Stimulated activated effector memory CD8-positive, alpha-beta T cell treated with anti-CD3 and anti-CD28 coated beads, Interleukin-12 subunit alpha, Interleukin-12 subunit beta, amount 100 ng/mL, for 72 hours (primary cell): Measurements from ENCODE around the gene PPFIA1.
"Not testable (repeated sequence)": the region's sequence is repeated elsewhere in the genome, so short reads cannot be mapped to it uniquely, and the experiment has no call there.

Source experiments
- ATAC-seq: fragments of 150-1000 bp; cut with Tn5 transposase; 2 replicates; pipeline ENCODE4 v1.10.0; 2021
- DNase-seq, 2 donors: peaks; one replicate each; pipeline ENCODE4 v3.0.0; 2021 to 2022; ENCODE audit warnings: low spot score in 2 of 2
- H3K27ac Mint-ChIP-seq: one replicate; pipeline ENCODE4 v1.8.0; 2022; ENCODE audit warnings: mild to moderate bottlenecking, mixed read lengths
- H3K36me3 Mint-ChIP-seq: one replicate; pipeline ENCODE4 v1.8.0; 2022; ENCODE audit warnings: mild to moderate bottlenecking, mixed read lengths
- H3K4me1 Mint-ChIP-seq: one replicate; pipeline ENCODE4 v1.8.0; 2022; ENCODE audit warnings: mixed read lengths
- H3K4me3 Mint-ChIP-seq: one replicate; pipeline ENCODE4 v1.8.0; 2022; ENCODE audit warnings: mild to moderate bottlenecking, mixed read lengths
- H3K9me3 Mint-ChIP-seq: one replicate; pipeline ENCODE4 v1.8.0; 2022; ENCODE audit warnings: mixed read lengths

PPFIA1 gene

DNA sequence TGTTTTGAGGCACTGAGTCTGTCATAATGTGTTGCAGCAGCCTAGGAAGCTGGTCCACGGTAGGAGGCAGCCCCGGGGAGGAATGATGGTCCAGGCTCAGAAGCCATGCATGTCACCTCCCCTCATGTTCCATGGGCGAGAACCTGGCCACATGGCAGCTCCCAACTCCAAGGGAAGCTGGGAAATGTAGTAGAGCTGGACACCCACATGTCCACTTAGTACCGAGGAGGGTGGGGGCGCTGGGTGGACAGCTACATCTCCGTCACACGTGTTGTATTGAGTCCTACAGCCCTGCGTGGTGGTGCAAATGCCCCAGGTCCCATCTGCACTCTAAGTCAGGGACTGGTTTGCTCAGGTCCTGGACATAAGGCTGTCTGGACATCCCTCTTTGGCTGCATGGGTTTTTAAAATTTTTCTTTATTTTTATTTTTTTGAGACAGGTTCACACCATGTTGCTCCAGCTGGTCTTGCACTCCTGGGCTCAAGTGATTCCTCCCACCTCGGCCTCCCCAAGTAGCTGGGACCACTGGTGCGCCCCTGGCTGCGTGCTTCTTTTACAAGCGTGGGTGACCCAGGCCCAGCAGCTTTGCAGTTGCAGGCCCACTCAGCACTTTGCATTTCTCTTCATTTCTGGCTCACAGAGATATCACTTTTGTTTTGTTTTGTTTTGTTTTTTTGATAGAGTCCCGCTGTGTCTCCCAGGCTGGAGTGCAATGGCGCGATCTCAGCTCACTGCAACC lies 123.9 kb downstream of the PPFIA1 start:
- Mint-ChIP-seq H3K36me3 (no peaks in the 10 kb centered on the region), H3K9me3 (no peaks in the 10 kb centered on the region), H3K4me1 (peaks cover 15% of the 10 kb centered on the region), H3K4me3 (no peak overlapping the region), H3K27ac (no peak overlapping the region)
- ATAC-seq (no peak), DNase-seq (no peak)

DNA sequence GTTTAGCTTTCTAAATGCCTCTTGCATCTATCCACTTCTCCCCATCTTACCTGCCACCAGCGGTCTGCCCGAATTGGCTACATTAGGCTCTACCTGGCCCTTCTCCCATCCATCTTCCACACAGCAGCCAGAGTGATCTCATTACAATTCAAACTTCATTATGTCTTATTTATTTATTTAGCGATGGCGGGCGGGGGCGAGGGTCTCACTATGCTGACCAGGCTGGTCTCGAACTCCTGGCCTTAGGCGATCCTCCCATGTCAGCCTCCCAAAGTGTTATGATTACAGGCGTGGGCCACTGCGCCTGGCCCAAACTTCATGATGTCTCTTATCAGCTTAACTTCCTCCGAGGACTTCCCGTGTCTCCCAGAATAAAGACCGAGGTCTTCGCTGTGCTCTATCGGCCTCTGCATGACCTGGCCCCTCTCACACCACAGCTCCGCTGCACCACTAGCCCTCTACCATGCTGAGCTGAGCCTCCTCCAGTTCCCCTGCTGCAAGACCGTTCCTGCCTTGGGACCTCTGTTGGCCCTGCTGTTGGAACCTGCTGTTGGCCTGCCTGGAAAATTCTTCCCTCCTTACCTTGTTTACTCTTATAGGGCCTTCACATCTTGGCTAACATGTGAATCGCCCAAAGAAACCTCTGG lies 127.0 kb downstream of the PPFIA1 start:
- peaks cover 26% of the 10 kb centered on the region for H3K4me1 Mint-ChIP-seq
- peak overlapping the region; percentile 74 for H3K4me3 Mint-ChIP-seq
- peak overlapping the region; percentile 84 for H3K27ac Mint-ChIP-seq
- ATAC-seq = peak; percentile 11
- no peaks in the 10 kb centered on the region for H3K36me3 Mint-ChIP-seq
- peak in 1 of 2 donors; percentile 52 for DNase-seq
- H3K9me3 Mint-ChIP-seq = no peaks in the 10 kb centered on the region

DNA sequence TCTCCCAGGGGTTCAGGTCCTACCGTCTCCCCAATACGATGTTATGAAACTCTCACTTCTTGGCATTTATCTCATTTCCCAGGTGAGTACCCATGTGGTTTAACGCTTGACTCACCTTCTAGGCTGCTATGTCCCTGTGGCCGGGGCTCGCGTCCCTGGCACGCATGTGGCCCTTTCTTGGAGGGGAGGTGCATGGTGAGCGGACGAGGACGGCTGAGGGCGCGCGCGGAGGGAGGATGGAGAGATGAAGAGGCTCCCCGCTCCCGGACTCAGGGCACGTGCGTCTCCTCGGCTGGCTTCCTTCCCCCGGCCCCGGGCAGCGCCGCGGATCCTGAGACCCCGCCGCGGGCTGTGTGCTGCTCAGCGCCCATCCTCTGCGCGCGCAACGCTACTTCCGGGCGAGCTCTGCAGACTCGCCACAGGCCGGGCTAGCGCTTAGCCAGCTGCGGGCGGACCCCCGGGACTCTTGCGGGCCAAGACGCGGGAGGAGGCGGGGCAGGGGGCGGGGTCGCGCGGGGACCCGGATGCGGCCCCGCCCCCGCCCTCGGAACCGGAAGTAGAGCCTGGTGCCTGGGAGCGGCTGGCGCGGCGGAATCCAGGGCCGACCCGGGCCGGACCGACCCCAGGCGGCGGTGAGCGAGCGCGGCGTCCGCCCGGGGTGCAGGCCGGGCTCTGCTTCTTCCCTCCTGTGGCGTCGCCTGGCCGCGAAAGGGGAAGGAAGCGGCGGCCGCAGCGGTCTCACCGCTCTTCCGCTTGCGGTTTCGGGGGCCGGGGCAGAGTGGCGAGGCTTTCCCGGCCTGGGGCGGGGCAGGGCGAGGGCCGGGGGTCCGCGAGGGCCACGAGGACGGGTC lies 127.7 kb downstream of the PPFIA1 start, which contains the start of gene CTTN:
Gene CTTN (plus strand): TSS at position 547 of the 851 bp plus-strand sequence. CDS start 8,769 bp downstream, outside the sequence.
- peak; percentile 44 to 72 for DNase-seq
- Mint-ChIP-seq H3K9me3 (no peaks in the 10 kb centered on the region), H3K36me3 (no peaks in the 10 kb centered on the region), H3K4me3 (peak within 1 kb of the TSS; percentile 74), H3K27ac (peak within 1 kb of the TSS; percentile 84), H3K4me1 (peaks cover 31% of the 10 kb centered on the region)
- peak; percentile 76 for ATAC-seq

DNA sequence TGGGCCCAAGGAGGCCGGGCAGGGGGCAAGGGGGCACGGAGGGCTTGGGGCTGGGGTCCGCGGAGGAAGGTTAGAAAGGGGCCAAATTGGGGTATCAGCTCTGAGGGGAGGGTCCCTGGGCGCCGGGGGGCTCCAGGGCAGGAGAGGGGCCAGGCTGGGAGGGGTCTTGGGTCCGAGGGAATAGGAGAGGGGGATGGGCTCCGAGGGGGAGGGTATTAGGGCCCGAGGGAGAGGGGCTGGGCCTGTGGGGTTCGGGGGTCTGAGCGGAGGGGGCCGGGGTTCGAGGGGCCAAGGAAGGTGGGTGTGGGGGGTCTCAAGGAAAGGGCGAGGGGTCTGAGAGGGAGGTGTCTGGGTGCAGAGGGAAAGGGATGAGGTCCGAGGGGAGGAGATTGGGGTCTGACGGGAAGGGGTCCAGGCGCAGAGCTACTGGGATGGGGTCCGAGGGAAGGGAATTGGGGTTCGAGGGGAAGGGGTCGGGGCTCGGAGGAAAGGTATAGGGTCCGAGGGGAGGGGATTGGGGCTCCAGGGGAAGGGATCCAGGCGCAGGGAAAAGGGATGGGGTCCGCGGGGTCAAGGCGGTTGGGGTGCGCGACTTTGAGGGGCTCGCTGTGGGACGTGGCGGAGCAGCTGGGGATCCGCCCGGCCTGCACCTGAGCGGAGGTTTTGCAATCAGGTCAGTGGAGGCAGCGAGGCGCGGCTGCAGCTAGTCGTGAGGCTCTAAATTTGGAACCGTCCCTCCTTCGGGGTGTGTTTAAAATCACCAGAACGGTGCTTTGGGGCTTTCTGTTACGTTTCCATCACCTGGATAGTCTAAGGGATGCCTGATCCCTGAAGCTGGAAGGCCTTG lies 128.6 kb downstream of the PPFIA1 start:
- H3K27ac Mint-ChIP-seq = peak overlapping the region; percentile 56
- H3K9me3 Mint-ChIP-seq = no peaks in the 10 kb centered on the region
- H3K4me1 Mint-ChIP-seq = peaks cover 31% of the 10 kb centered on the region
- peak; percentile 12 for ATAC-seq
- H3K36me3 Mint-ChIP-seq = no peaks in the 10 kb centered on the region
- DNase-seq = no peak
- H3K4me3 Mint-ChIP-seq = peak overlapping the region; percentile 74

DNA sequence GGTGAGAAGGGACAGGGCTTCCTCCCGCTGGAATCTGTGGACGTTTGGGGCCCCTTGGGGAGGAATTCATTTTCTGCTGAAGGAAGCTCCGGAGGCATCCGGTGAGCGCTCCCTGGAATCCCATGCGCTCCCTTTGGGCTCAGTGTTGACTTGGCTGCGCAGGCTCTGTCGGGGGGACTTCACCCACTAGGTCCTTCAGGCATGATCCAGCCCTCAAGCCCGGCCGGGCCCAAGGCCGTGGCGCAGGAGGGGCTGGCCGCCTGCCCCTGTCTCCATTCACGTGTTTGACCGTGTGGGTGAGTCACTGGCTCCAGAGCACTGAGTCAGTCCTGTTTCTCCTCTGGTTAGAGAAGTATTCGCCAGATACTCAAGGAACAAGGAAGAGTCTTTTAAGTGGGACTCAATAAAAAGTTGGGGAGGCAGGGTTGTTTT lies 129.2 kb downstream of the PPFIA1 start:
- Mint-ChIP-seq H3K4me3 (peak overlapping the region; percentile 74), H3K4me1 (peaks cover 31% of the 10 kb centered on the region), H3K9me3 (no peaks in the 10 kb centered on the region), H3K27ac (peak overlapping the region; percentile 56), H3K36me3 (no peaks in the 10 kb centered on the region)
- ATAC-seq (peak; percentile 46), DNase-seq (no peak)

DNA sequence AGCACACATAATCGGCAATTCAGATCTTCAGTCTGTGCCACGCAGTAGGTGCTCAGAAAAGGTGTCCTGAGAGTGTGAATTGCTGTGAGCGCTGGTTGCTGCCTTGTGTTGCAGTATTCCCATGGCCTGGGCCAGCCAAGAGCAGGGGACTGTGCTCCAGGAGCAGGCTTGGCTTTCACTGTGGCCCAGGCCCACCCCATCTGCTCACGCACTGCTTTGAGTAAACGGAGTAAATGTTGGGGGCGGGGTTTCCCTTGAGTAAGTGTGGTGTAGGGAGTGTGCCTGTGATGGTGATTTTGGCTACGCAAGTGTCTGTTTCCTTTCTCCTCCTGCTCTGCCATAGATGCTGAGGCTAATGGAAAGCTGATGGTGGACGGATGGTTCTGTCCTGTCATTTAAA lies 130.2 kb downstream of the PPFIA1 start:
- DNase-seq (no peak), ATAC-seq (no peak)
- Mint-ChIP-seq H3K36me3 (no peaks in the 10 kb centered on the region), H3K4me1 (peaks cover 31% of the 10 kb centered on the region), H3K27ac (no peak overlapping the region), H3K4me3 (no peak overlapping the region), H3K9me3 (no peaks in the 10 kb centered on the region)

DNA sequence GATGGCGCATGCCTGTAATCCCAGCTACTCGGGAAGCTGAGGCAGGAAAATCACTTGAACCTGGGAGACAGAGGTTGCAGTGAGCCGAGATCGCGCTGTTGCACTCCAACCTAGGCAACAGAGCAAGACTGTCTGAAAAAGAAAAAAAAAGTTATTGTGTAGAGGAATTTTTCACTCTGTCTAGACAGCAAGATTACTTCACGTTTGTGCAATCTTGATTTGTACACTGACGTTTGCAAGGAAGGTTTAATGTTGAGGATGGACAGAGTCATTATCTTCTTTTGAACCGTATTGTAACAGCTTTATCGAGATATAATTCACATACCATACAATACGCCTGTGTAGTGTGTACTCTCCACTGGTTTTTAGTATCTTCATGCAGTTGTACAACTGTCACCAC lies 131.5 kb downstream of the PPFIA1 start:
- H3K9me3 Mint-ChIP-seq = no peaks in the 10 kb centered on the region
- DNase-seq (no peak), ATAC-seq (no peak)
- H3K4me3 Mint-ChIP-seq = no peak overlapping the region
- no peak overlapping the region for H3K27ac Mint-ChIP-seq
- H3K4me1 Mint-ChIP-seq = peaks cover 31% of the 10 kb centered on the region
- H3K36me3 Mint-ChIP-seq = no peaks in the 10 kb centered on the region

DNA sequence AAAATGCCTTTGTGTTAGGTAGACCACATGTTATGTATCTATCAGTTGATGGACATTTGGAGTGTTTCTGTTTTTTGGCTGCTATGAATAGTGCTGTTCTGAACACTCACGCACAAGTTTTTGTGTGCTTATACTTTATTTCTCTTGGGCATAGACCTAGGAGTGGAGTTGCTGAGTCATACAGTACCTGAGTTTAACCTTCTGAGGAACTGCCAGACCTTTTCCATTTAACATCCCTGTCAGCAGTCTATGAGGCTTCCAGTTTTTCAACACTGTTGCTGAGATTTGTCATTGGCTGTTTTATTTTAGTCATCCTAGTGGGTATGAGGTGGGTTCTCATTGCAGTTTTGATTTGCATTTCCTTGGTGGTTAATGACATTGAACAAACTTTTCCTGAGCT lies 132.2 kb downstream of the PPFIA1 start:
- H3K4me1 Mint-ChIP-seq = peaks cover 25% of the 10 kb centered on the region
- ATAC-seq (peak; percentile 38), DNase-seq (no peak)
- H3K4me3 Mint-ChIP-seq = no peak overlapping the region
- no peaks in the 10 kb centered on the region for H3K9me3 Mint-ChIP-seq
- no peaks in the 10 kb centered on the region for H3K36me3 Mint-ChIP-seq
- no peak overlapping the region for H3K27ac Mint-ChIP-seq

DNA sequence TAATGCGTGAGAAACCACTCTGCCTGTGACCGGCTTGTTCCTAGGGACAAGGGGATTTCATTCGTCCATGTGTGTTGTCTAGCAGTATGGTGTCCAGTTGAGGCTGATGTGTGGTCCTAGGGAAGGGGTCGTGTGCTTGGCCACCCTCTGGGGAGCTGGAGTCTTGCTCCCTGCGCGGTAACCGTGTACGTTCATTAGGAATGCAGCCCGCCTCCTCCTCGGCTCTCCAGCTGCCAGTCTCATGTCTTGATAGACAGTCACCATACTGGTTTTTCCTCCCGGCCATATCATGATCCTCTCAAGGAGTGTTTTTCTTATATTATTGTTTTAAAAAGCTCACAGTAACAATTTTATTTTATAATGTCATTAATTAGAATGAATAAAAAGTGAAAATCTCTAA lies 133.8 kb downstream of the PPFIA1 start:
- no peaks in the 10 kb centered on the region for H3K36me3 Mint-ChIP-seq
- H3K9me3 Mint-ChIP-seq = no peaks in the 10 kb centered on the region
- H3K4me1 Mint-ChIP-seq = peaks cover 18% of the 10 kb centered on the region
- no peak for DNase-seq
- no peak overlapping the region for H3K27ac Mint-ChIP-seq
- ATAC-seq = no peak
- H3K4me3 Mint-ChIP-seq = no peak overlapping the region

DNA sequence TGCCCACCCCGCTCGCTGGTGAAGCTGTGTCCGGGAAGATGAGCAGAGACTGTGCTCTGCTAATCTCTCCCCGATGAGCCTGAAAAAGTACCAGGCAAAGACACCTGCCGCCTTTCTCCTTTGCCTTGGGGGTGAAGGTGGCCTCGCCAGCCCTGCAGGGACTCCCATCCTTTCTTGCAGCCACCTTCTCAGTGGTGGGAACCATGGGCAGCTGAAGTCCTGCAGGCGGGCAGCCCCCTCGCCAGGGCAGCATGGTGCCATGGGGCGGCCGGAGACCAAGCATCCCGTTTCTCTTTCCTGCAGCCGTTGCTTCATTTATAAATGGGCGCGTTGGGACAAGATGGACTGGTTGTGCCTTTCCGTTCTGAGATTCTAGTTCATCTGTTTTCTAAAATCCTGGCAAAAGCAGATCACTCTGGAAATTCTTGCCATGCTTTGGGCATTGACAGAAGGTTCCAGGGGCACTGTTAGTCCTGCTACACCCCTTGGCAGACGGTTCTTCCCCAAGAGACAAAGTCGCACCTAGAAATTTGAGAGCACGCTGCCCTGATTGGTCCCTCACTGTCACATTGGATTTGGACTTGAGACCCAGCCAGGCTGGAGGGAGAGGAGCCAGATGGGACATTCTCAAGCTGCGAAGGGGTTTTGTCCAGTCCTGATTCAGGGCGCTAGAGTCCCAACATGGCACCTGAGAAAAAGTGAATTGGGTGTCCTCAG lies 135.3 kb downstream of the PPFIA1 start:
- Mint-ChIP-seq H3K4me3 (no peak overlapping the region), H3K9me3 (no peaks in the 10 kb centered on the region), H3K27ac (no peak overlapping the region), H3K36me3 (no peaks in the 10 kb centered on the region), H3K4me1 (peaks cover 9% of the 10 kb centered on the region)
- ATAC-seq (no peak), DNase-seq (no peak)

DNA sequence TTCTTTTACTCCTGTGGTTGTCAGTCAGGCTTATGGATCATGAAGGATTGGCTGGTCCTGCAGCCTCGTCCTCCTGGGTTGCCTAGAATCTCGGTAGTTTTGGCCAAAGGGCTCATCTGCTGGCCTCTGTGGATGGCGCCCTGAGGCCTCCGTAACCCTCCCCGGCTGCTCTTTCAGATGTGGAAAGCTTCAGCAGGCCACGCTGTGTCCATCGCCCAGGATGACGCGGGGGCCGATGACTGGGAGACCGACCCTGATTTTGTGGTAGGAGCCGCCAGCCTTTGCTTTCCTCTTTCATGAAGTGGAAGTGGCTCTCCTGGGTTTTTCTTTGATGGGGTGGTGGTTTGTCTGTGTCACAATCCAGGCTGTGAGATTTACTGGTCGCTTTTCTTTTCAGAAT lies 136.6 kb downstream of the PPFIA1 start:
- no peak for ATAC-seq
- no peak overlapping the region for H3K27ac Mint-ChIP-seq
- peaks cover 8% of the 10 kb centered on the region for H3K4me1 Mint-ChIP-seq
- H3K36me3 Mint-ChIP-seq = no peaks in the 10 kb centered on the region
- H3K9me3 Mint-ChIP-seq = no peaks in the 10 kb centered on the region
- H3K4me3 Mint-ChIP-seq = no peak overlapping the region
- DNase-seq = no peak

DNA sequence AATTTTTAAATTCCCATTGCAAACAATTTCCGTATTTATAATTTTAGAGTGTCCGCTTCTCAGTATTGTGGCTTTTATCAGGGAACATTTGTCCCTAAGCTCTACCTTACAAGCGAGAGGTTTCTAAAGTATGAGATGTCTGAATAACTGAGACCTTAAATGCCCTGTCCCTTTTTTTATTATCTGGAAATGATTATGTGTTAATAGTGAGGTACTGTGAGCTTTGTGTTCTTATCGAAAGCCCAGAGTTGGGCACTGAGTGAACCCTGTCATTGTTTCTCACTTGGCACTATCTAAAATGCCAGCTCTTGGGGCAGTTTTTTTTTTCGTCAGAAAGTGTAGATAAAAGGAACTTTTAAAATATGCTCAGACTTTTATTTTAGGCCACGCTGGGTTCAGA lies 137.3 kb downstream of the PPFIA1 start:
- H3K27ac Mint-ChIP-seq = no peak overlapping the region
- DNase-seq (no peak), ATAC-seq (no peak)
- peaks cover 1% of the 10 kb centered on the region for H3K4me1 Mint-ChIP-seq
- no peaks in the 10 kb centered on the region for H3K9me3 Mint-ChIP-seq
- H3K36me3 Mint-ChIP-seq = no peaks in the 10 kb centered on the region
- no peak overlapping the region for H3K4me3 Mint-ChIP-seq

DNA sequence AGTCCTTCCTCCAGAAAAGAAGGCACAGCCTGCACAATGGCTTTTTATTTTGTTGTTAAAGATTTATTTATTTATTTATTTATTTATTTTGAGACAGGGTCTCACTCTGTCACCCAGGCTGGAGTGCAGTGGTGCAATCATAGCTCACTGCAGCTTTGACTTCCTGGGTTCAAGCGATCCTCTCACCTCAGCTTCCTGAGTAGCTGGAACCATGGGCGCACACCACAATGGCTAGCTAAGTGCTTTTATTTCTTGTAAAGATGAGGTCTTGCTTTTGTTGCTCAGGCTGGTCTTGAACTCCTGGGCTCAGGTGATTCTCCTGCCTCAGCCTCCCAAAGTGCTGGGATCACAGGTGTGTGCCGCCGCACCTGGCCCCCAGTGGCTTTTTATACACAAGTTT lies 137.8 kb downstream of the PPFIA1 start:
- DNase-seq, H3K4me3 Mint-ChIP-seq, H3K36me3 Mint-ChIP-seq, H3K9me3 Mint-ChIP-seq, H3K4me1 Mint-ChIP-seq, H3K27ac Mint-ChIP-seq, ATAC-seq: not testable (repeated sequence)

DNA sequence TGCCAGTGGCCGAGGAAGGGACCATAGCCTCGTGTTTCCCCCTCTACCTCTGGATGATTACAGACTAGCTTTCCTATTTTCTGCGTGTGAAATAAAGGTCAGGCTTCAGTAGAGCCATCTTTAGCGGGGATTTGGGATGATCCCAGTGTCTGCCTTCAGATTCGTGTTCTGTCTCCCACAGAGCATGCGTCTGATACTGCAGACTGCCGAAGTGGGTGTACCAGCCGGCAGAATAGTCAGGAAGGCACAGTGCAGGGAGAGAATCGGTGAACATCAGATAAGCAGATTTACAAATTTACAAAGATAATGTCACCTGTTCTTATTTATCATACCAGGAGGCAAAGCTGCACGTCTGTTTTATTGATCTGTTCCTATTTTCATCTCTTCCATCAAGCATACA lies 138.9 kb downstream of the PPFIA1 start:
- Mint-ChIP-seq H3K36me3 (no peaks in the 10 kb centered on the region), H3K4me1 (no peaks in the 10 kb centered on the region), H3K27ac (no peak overlapping the region), H3K9me3 (no peaks in the 10 kb centered on the region), H3K4me3 (no peak overlapping the region)
- ATAC-seq = no peak
- DNase-seq = no peak
